Measurements from ENCODE around the gene KCNG2.

KCNG2 gene

DNA sequence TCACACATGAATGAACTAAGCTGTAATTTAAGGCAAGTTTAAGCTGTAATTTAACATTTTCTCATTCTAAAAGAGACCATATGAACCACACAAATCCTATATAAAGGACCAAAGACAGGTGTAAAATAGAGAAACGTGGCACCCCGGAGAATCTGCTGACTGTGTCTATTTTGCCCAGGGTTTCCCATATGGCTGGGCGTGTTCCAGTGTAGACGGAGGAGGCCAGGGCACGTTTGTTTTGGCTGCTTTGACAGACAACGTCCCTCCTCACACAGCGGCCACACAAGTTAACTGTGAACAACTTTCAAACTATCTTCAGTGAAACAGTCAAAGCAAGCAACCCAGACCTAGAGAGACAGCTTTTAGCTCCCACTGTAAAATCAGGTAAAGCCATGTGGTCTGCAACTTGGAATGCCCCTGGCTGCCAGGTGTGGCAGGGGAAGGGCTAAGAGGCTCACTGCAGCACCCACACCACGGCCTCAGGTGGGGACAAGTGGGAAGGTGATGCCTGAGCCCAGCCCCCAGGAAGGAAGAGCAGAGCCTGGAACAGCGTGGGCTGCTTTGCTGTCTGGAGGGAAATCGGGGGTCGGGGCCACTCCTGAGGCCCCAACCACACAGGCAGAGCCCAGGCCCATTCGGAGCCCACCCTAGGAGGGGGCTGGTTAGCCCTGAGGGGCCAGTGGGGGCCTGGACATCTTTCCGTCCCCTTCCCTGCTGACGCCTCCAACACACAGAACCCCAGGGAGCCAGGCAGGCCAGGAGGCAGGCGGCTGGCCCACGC, 113.0 kb downstream of the KCNG2 start:
- H3K9me3 ChIP-seq: no peaks in the 10 kb centered on the region
- no peaks in the 10 kb centered on the region for H3K36me3 ChIP-seq (replicated peaks)
- in situ Hi-C loops (cut with MboI; ENCODE audit: low sequenced_read_pairs): no loop called here
- no peak overlapping the region for H3K4me3 ChIP-seq
- no peaks in the 10 kb centered on the region for H3K4me1 ChIP-seq
- no peaks in the 10 kb centered on the region for H3K27me3 ChIP-seq (ENCODE audit: low read depth)
- no peak for DNase-seq (ENCODE audit: low spot score in 2 of 2)

DNA sequence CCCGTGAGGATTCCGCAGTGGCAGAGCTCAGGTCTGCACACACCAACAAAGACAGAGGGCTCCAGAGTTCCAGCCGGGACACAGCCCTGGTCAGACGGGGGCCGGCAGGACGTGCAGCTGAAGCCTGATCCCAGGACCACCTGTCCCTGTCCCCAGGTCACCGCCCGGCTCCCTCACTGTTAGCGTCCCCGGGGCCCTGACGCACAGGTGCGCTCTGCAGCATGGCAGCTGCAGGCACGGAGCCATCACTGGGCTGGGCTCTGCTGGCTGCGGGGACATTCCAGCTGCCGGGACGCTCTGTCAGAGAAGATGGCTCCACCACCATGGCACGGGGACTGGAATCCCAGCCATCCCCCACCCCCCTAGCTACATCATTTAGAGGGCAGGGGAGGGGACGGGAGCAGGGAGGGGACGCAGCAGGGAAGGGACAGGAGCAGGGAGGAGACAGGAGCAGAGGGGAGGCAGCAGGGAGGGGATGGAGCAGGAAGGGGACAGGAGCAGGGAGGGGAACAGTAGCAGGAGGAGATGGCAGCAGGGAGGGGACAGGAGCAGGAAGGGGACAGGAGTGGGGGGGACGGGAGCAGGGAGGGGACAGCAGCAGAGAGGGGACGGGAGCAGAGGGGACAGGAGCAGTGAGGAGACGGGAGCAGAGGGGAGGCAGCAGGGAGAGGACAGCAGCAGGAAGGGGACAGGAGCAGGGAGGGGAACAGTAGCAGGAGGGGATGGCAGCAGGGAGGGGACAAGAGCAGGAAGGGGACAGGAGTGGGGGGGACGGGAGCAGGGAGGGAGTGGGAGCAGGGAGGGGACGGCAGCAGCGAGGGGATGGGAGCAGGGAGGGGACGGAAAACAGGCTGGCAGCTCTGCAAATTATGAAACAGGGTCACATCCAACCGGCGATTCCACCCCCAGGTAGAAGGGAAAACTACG, 113.9 kb downstream of the KCNG2 start:
- in situ Hi-C loops (cut with MboI; ENCODE audit: low sequenced_read_pairs): no loop called here
- no peaks in the 10 kb centered on the region for H3K4me1 ChIP-seq

DNA sequence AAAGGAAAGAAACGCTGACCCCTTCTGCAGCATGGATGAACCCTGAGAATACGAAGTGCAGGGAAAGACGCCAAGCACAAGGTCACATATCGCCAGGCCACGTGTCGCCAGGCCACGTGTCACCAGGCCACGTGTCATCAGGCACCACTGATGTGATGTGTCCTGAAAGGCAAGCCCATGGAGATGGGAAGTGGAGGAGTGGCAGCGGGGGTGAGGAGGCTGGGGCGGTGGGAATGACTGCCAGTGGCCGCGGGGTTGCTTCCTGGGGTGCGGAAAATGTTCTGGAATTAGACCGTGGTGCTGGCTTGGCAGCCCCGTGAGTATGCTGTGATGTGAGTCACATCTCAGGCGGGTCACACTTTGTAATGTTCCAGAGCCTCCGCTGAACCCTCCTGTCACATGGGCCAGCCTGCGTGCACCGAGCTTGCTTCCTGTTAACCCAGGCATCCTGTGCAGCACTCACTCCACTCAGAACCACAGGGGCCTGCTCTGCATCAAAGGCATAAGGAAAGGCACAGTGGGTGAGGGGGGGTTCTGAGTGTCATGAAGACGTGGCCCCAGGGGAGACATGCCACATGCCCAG, 114.8 kb downstream of the KCNG2 start:
- no peak for DNase-seq (ENCODE audit: low spot score in 2 of 2)
- in situ Hi-C loops (cut with MboI; ENCODE audit: low sequenced_read_pairs): no loop called here
- H3K4me1 ChIP-seq: no peaks in the 10 kb centered on the region
- H3K36me3 ChIP-seq (replicated peaks): peaks cover 14% of the 10 kb centered on the region
- no peak overlapping the region for H3K4me3 ChIP-seq
- no peaks in the 10 kb centered on the region for H3K9me3 ChIP-seq
- no peaks in the 10 kb centered on the region for H3K27me3 ChIP-seq (ENCODE audit: low read depth)

More for the DNA sequence above, 113.9 kb downstream of the KCNG2 start:
- no peaks in the 10 kb centered on the region for H3K27me3 ChIP-seq (ENCODE audit: low read depth)
- peaks cover 5% of the 10 kb centered on the region; the same call in 1 of the 2 replicates for H3K36me3 ChIP-seq (replicated peaks)
- H3K4me3 ChIP-seq: no peak overlapping the region
- no peak for DNase-seq (ENCODE audit: low spot score in 2 of 2)
- no peaks in the 10 kb centered on the region for H3K9me3 ChIP-seq

DNA sequence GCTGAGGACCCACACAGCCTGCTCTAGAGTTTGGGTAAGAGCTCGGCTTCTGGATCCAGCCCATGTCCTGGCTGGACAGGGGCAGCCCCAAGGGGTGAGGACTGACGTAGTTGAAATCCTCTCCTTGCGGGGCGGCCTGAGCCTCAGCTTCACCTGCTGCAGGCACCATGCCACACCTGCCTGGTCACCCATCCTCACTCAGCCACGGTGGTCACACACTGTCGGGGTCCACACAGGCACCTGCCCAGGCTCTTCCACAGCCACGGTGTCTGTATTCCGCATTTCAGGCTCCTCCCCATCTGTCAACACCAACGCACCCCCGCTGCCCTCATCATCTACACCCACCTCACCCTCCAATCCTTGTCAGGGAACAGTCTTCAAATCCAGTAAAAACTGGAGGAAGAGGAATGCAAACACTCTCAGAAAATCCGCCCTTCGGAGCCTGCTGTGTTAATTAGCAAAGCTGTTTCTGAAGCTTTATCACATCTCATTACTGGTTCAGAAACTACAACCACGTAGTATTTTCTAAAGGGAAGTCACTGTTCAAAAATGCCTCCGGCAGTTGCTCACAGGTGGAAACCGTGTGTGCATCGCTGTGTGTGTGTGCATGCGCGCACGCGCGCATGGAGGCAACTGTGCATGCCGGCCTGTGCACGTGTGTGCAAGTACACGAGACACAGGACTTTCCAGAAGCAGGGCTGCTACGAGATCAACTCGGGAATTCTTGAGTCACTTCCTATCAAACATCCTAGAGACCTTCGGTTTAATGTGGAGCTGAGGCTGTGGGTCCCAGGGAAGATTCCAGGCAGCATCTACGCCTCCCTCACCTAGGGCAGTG, 115.5 kb downstream of the KCNG2 start:
- H3K27me3 ChIP-seq (ENCODE audit: low read depth): no peaks in the 10 kb centered on the region
- H3K4me1 ChIP-seq: no peaks in the 10 kb centered on the region
- in situ Hi-C loops (cut with MboI; ENCODE audit: low sequenced_read_pairs): no loop called here
- peaks cover 14% of the 10 kb centered on the region for H3K36me3 ChIP-seq (replicated peaks)
- DNase-seq (ENCODE audit: low spot score in 2 of 2): no peak
- H3K9me3 ChIP-seq: no peaks in the 10 kb centered on the region
- H3K4me3 ChIP-seq: no peak overlapping the region

DNA sequence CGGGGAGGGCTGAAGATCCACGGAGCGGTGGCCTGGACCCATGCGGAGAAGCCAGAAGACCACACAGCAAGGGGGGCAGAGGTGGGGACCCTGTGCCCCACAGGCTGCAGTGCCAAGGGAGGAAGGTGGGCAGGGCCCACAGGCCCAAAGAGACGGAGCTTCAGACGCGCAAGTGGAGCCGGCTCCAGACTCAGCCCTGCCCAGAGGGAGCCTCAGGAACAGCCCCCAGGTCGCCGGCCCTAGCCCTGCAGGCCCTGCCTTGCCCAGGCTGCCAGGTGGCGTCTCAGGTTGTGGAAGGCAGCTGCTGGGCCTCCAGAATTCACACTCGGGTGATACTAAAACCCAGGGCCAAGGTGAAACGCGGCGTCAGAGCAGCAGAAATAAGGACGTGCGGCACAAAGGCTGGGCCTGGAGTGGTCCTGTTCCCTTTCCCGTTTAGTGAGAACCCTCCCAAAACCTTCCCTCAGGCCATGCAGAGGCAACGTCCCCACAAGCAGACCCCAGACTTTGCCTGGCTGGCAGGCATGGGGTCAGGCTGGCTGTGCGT, 116.9 kb downstream of the KCNG2 start:
- H3K9me3 ChIP-seq: no peaks in the 10 kb centered on the region
- no peak overlapping the region for H3K4me3 ChIP-seq
- no peaks in the 10 kb centered on the region for H3K27me3 ChIP-seq (ENCODE audit: low read depth)
- H3K4me1 ChIP-seq: no peaks in the 10 kb centered on the region
- peaks cover 22% of the 10 kb centered on the region for H3K36me3 ChIP-seq (replicated peaks)
- in situ Hi-C loops (cut with MboI; ENCODE audit: low sequenced_read_pairs): no loop called here
- DNase-seq (ENCODE audit: low spot score in 2 of 2): no peak

DNA sequence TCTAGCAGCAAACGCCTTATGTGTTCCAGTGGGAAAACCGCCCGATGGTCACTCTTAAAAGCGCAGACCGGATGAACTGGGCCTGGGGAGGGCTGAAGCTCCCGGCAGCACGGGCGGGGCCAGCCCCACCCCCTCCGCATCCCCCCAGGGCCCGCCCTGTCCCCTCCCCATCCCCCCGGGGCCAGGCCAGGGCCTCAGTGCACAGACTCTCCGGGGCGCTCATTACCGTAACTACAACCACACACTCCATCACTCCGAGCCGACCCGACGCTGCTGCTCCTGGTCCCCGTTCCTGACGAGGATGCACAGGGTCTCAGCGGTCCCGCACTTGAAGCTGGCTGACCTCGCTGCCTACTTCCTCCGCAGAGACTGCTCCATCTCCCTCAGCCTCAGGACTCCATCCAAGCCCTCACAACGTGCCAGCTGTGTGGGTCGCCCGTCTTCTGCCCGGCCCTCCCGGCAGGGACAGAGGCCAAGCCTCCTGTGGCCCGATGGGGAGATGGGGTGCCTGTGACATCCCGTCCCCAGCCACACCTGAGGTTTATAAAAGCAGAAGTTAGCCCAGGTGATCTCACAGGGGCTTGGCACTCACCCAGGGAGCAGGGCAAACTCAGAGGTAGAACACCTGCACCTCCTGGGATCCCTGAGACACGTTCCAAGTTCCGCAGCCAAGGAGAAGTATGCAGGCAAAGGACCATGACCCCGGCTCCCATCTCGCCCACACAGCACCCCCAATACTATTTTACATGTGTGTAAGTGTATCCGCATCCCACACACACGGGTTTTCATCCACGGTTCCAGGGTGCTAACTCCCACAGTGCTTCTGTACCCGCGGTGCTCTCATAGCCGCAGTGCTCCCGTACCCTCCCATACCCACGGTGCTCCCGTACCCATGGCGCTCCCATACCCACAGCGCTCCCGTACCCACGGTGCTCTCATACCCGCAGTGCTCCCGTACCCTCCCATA, 117.7 kb downstream of the KCNG2 start:
- Histone ChIP-seq H3K4me1 (no peaks in the 10 kb centered on the region), H3K4me3 (no peak overlapping the region), H3K27me3 (ENCODE audit: low read depth) (no peaks in the 10 kb centered on the region), H3K36me3 (replicated peaks) (peaks cover 22% of the 10 kb centered on the region), H3K9me3 (no peaks in the 10 kb centered on the region)
- in situ Hi-C loops (cut with MboI; ENCODE audit: low sequenced_read_pairs): no loop called here
- DNase-seq (ENCODE audit: low spot score in 2 of 2): no peak

DNA sequence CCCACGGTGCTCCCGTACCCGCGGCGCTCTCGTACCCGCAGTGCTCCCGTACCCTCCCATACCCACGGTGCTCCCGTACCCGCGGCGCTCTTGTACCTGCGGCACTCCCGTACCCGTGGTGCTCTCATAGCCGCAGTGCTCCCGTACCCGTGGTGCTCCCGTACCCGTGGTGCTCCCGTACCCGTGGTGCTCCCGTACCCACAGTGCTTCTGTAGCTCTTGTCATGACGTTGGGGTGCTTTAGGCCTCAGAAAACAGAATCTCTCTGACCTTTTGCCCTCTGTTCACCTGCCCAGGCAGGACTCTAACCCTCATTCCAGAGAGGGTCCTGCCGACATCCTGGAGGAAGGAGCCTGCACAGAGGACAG, 118.4 kb downstream of the KCNG2 start:
- Histone ChIP-seq H3K9me3 (no peaks in the 10 kb centered on the region), H3K4me1 (no peaks in the 10 kb centered on the region), H3K36me3 (replicated peaks) (peaks cover 22% of the 10 kb centered on the region), H3K27me3 (ENCODE audit: low read depth) (no peaks in the 10 kb centered on the region), H3K4me3 (no peak overlapping the region)
- in situ Hi-C loops (cut with MboI; ENCODE audit: low sequenced_read_pairs): no loop called here
- DNase-seq (ENCODE audit: low spot score in 2 of 2): no peak

DNA sequence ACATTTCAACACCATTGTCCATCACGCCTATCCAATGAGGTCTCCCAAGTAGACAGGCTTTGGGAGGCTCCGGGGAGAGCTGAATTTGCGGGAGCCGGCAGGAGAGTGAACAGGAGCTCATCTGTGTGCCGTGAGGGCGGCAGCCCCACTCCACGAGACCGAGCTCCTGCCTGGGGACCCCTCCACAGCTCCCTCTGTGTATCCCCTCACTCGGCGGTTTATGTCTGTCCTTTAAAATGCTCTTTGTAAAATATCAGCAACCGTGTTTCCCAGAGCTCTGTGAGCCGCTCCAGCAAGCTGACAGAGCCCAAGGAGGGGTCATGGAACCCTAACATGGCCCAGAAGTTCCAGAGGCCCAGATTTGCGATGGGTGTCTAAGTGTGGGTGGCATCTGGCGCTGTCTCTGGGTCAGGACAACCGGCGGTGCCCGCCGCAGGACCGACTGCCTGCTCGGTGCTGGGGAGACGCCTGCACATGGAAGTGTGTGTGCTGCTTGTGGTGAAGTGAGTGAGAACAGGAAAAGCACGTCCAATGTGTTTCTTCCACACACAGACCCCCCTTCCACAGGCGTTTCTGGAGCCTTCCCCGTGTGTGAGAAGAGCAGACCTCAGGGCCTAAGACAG, 118.9 kb downstream of the KCNG2 start:
- no peak for DNase-seq (ENCODE audit: low spot score in 2 of 2)
- Histone ChIP-seq H3K4me3 (no peak overlapping the region), H3K9me3 (no peaks in the 10 kb centered on the region), H3K4me1 (no peaks in the 10 kb centered on the region), H3K27me3 (ENCODE audit: low read depth) (no peaks in the 10 kb centered on the region), H3K36me3 (replicated peaks) (peaks cover 22% of the 10 kb centered on the region)
- in situ Hi-C loops (cut with MboI; ENCODE audit: low sequenced_read_pairs): no loop called here

DNA sequence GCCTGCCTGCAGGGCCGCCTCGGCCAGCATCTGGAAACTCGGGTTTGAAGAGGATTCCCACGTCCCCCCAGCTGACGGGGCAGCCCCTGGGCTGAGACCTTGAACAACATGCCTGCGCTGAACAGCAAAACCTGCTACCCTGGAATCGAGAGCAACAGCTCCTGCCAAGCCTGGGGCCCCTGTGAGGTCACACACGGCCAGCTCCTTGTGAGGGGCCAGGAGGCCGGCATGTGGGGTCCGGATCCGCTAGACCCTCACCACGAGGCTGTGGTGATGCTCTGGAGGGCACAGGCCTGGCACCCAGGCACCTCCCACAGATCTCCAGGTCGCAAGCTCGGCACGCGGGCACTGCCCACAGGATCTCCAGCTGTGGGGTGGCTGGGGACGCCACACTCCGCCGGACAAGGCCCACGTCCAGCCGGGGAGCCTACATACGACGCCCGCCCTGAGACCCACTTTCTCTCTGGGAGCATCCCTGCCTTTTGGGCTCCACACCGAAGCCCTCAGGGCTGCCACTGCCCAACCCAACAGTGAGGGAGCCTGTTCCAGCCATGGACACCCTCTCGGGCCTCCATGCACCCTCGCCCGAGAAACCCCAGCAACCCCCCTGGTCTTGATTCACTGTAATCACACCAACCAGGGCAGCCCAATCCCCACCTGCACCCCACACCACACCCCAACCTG, 119.6 kb downstream of the KCNG2 start:
- Histone ChIP-seq H3K27me3 (ENCODE audit: low read depth) (no peaks in the 10 kb centered on the region), H3K9me3 (no peaks in the 10 kb centered on the region), H3K36me3 (replicated peaks) (peaks cover 22% of the 10 kb centered on the region), H3K4me3 (no peak overlapping the region), H3K4me1 (no peaks in the 10 kb centered on the region)
- DNase-seq (ENCODE audit: low spot score in 2 of 2): no peak
- in situ Hi-C loops (cut with MboI; ENCODE audit: low sequenced_read_pairs): no loop called here

DNA sequence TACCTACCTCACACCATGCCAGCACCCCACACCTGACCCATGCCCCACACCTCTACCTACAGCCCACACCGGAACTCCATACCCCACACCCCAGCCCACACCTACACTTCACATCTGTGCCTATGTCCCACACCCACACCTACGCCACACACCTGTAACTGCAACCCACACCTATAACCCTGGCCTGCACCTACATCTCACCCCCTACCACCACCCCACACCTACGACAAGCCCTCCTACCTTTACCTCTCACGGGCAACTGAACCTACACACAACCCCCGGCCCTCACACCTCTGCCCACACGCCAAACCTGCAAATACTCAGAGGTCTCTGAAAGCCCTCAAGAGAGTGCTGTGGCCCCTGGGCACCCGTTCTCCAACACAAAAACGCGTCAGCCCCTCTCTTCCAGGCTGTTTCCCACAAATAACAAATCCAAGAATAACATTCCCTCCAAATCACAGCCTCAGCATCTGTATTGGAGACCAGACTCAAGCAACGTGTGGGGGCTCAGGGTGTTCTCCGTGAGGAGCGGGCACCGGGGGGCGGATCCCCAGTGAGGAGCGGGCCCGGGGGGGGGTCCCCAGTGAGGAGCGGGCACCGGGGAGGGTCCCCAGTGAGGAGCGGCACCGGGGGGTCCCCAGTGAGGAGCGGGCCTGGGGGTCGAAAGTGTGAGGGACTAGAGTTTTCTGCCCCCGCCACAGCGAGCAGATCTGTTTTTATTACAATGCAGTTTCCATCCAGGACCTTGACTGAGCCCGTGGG, 120.3 kb downstream of the KCNG2 start:
- in situ Hi-C loops (cut with MboI; ENCODE audit: low sequenced_read_pairs): no loop called here
- H3K9me3 ChIP-seq: no peaks in the 10 kb centered on the region
- DNase-seq (ENCODE audit: low spot score in 2 of 2): no peak
- H3K36me3 ChIP-seq (replicated peaks): peaks cover 22% of the 10 kb centered on the region
- H3K4me1 ChIP-seq: no peaks in the 10 kb centered on the region
- no peak overlapping the region for H3K4me3 ChIP-seq
- H3K27me3 ChIP-seq (ENCODE audit: low read depth): no peaks in the 10 kb centered on the region

DNA sequence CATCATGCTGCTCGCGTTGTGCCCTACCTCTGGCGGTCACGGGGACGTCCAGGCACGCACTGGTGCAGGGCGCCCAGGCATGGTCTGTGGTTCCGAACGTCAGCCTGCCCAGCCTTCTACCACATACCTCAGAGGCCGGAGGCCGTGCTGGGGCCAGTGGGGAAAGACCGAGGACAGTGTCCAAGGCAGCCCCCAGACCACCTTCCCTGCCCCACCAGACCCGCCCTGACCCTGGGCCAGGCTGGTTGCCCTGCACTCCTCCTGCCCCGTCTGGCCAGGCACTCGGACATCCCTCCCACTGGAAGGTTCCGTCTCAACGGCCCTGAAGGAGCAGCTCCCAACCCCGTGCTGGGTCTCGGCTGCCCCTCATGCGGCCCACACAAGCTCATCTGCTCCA, 120.9 kb downstream of the KCNG2 start:
- no peak for DNase-seq (ENCODE audit: low spot score in 2 of 2)
- Histone ChIP-seq H3K36me3 (replicated peaks) (peaks cover 22% of the 10 kb centered on the region), H3K4me3 (no peak overlapping the region), H3K9me3 (no peaks in the 10 kb centered on the region), H3K4me1 (no peaks in the 10 kb centered on the region), H3K27me3 (ENCODE audit: low read depth) (no peaks in the 10 kb centered on the region)
- in situ Hi-C loops (cut with MboI; ENCODE audit: low sequenced_read_pairs): no loop called here
